Calu3 (cell line): ENCODE measurements around the gene THOC1. TPM values are rescaled to one million over a fixed set of nuclear protein-coding genes. Genes with fewer than 3 reads are reported as not detected.
"Not testable (repeated sequence)": the region's sequence is repeated elsewhere in the genome, so short reads cannot be mapped to it uniquely, and the experiment has no call there.

Experiments used
- BruUV-seq: library from RNA; stranded (reverse); fragments of 400-500 nt; replicated peaks from 2 replicates; lab custom pipeline; 2021; lab: Mats Ljungman, UMichigan
- CTCF ChIA-PET: fragments of 300-600 bp; sonication (Branson Sonifier 250); formaldehyde crosslinking; loops from one replicate; lab custom pipeline; 2022; ENCODE audit warnings: antibody characterized with exemption; lab: Charles Lee
- DNase-seq: peaks from one replicate; pipeline ENCODE4 v3.0.0; 2022
- H3K27ac Mint-ChIP-seq: one replicate; pipeline ENCODE4 v1.8.0; 2022; ENCODE audit warnings: mixed read lengths; ENCODE audit not compliant: unreplicated experiment
- H3K27me3 Mint-ChIP-seq: one replicate; pipeline ENCODE4 v1.8.0; 2022; ENCODE audit warnings: mixed read lengths; ENCODE audit not compliant: unreplicated experiment
- H3K36me3 Mint-ChIP-seq: one replicate; pipeline ENCODE4 v1.8.0; 2022; ENCODE audit warnings: mild to moderate bottlenecking, moderate library complexity, mixed read lengths; ENCODE audit not compliant: insufficient read depth, unreplicated experiment
- H3K4me1 Mint-ChIP-seq: one replicate; pipeline ENCODE4 v1.8.0; 2022; ENCODE audit warnings: mild to moderate bottlenecking, low read depth, mixed read lengths; ENCODE audit not compliant: unreplicated experiment
- H3K4me3 Mint-ChIP-seq: one replicate; pipeline ENCODE4 v1.8.0; 2022; ENCODE audit warnings: mild to moderate bottlenecking, low read depth, moderate library complexity, mixed read lengths; ENCODE audit not compliant: unreplicated experiment
- H3K9me3 Mint-ChIP-seq: one replicate; pipeline ENCODE4 v1.8.0; 2022; ENCODE audit warnings: low read depth, mixed read lengths; ENCODE audit not compliant: unreplicated experiment
- CTCF ChIP-seq: fragments of 200-600 bp; IDR thresholded peaks from one replicate; pipeline ENCODE4 v1.8.0; 2022; ENCODE audit warnings: antibody characterized with exemption; ENCODE audit not compliant: unreplicated experiment
- intact Hi-C: fragments of 100-400 bp; cut with micrococcal nuclease; formaldehyde crosslinking; loops from one replicate; pipeline ENCODE4 v1.10.0; 2022; ENCODE audit not compliant: unreplicated experiment
- total RNA-seq: library from RNA; stranded (reverse); gene quantifications from 2 replicates; pipeline ENCODE4 v1.2.3, GENCODE V29; 2022

THOC1 gene
- total RNA-seq, 1 experiment from 2014 or later = 47.1 TPM

GRCh38 chr18:313931-314330 lies 46.1 kb upstream of the THOC1 start:
- TF ChIP-seq CTCF = no peak
- intact Hi-C loops = no loop called here
- peaks cover 34% of the 10 kb centered on the region for H3K27me3 Mint-ChIP-seq
- H3K4me3 Mint-ChIP-seq = no peak overlapping the region
- CTCF ChIA-PET = no interaction called here
- no peak for DNase-seq
- H3K9me3 Mint-ChIP-seq = no peaks in the 10 kb centered on the region
- no peaks in the 10 kb centered on the region for H3K4me1 Mint-ChIP-seq
- H3K27ac Mint-ChIP-seq = no peak overlapping the region
- no TSS peak for BruUV-seq
- no peaks in the 10 kb centered on the region for H3K36me3 Mint-ChIP-seq

GRCh38 chr18:312415-312814 lies 44.6 kb upstream of the THOC1 start:
- no peak overlapping the region for H3K27ac Mint-ChIP-seq
- BruUV-seq = no TSS peak
- DNase-seq = no peak
- no peaks in the 10 kb centered on the region for H3K36me3 Mint-ChIP-seq
- H3K4me3 Mint-ChIP-seq = no peak overlapping the region
- H3K4me1 Mint-ChIP-seq = no peaks in the 10 kb centered on the region
- intact Hi-C loops = no loop called here
- H3K9me3 Mint-ChIP-seq = no peaks in the 10 kb centered on the region
- peaks cover 49% of the 10 kb centered on the region for H3K27me3 Mint-ChIP-seq
- CTCF ChIA-PET = no interaction called here
- TF ChIP-seq CTCF = no peak

GRCh38 chr18:310042-310441 lies 42.2 kb upstream of the THOC1 start:
- intact Hi-C loops = no loop called here
- no peak for DNase-seq
- Mint-ChIP-seq H3K36me3 (peaks cover 4% of the 10 kb centered on the region), H3K27ac (no peak overlapping the region), H3K27me3 (peaks cover 64% of the 10 kb centered on the region), H3K4me1 (no peaks in the 10 kb centered on the region), H3K9me3 (no peaks in the 10 kb centered on the region), H3K4me3 (no peak overlapping the region)
- no peak for TF ChIP-seq CTCF
- CTCF ChIA-PET = interaction anchor here (0.6 to 0.7 kb wide), 2 partner anchors 303 to 1666 kb away, joined by 3 to 4 read pairs; no protein-coding TSS in a partner anchor
- no TSS peak for BruUV-seq

GRCh38 chr18:308086-308485 lies 40.2 kb upstream of the THOC1 start:
- H3K27ac Mint-ChIP-seq, intact Hi-C loops, DNase-seq, H3K4me1 Mint-ChIP-seq, BruUV-seq, CTCF ChIA-PET, H3K9me3 Mint-ChIP-seq, H3K36me3 Mint-ChIP-seq, H3K4me3 Mint-ChIP-seq: not testable (repeated sequence)
- peaks cover 83% of the 10 kb centered on the region for H3K27me3 Mint-ChIP-seq

- BruUV-seq = no TSS peak
- no peak for DNase-seq
- CTCF ChIA-PET = no interaction called here
- intact Hi-C loops = no loop called here
- Mint-ChIP-seq H3K27ac (no peak overlapping the region), H3K36me3 (peaks cover 4% of the 10 kb centered on the region), H3K9me3 (no peaks in the 10 kb centered on the region), H3K4me1 (no peaks in the 10 kb centered on the region), H3K4me3 (no peak overlapping the region), H3K27me3 (peaks cover 85% of the 10 kb centered on the region)
- no peak for TF ChIP-seq CTCF
Observed at GRCh38 chr18:306608-307255, 38.9 kb upstream of the THOC1 start.
